ENCODE results near the gene NATD1.

- no peak for TF ChIP-seq EZH2 (IDR thresholded peaks at IDR 0.05)
- no peak for TF ChIP-seq POLR2AphosphoS5 (IDR thresholded peaks at IDR 0.05; ENCODE audit: borderline replicate concordance, low read depth, low read length)
Measured at GRCh38 chr17:21294321-21295035, 41.3 kb upstream of the NATD1 start.

Data from SK-N-MC (cell line).